Fibroblast of skin of left quadriceps (primary cell): ENCODE measurements around the gene LDLRAP1.

Experiments
- DNase-seq, 2 experiments: peaks; one replicate each; pipeline ENCODE4 v3.0.0-alpha.2; 2013; ENCODE audit warnings: low read depth in 2 of 2

The LDLRAP1 gene

DNA sequence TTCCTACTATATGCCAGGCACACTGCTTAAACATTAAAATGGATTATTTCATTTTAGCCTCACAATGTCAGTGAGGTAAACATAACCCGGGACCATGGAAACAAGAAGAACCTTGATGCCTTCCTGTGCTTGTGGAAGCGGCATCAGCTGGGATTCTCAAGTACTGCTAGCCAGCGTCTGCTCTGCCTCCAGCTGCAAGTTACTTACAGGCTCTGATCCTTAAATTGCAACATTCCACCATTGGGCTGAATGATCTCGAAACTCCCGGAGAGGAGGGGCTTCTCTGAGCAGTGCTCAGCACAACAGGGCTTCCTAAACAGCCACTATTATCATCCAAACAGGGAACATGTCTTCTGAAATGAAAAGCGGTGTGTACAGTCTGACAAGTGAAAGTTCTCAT, 66.5 kb downstream of the LDLRAP1 start:
- DNase-seq = no peak

DNA sequence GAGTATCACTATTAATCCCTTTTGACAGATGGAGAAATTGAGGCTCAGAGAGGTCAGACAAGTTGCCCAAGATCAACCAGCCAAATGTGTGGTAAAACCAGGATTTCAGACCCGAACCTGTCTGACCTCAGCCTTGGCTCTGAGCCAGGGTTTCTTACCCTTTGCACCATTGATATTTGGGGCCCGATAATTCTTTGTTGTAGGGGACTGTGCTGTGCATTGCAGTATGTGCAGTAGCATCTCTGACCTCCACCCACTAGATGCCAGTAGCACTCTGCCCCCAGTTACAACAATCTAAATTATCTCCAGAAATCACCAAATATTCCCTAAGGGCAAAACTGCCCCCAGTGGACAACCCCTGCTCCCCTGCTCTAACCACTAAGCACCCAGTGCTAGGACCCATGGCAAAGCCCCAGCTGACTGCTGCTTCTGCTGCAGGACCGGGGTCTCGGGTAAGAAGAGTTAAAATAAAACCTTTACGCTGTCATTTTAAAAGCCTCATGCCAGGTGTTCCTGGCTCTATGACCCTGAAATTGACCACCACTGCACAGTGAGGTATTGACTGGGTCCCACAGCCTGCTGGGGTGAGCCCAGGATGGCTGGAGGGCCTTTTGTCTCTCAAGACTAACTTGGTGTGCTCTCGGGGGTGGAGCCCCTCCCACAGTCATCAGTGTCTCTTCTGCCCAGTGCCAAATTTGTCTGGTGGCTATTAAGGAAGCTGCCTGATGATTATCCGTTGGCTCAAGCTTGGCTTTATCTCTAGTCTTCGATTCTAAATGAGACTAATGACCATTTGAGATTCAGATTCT, 67.6 kb downstream of the LDLRAP1 start:
- DNase-seq = no peak

DNA sequence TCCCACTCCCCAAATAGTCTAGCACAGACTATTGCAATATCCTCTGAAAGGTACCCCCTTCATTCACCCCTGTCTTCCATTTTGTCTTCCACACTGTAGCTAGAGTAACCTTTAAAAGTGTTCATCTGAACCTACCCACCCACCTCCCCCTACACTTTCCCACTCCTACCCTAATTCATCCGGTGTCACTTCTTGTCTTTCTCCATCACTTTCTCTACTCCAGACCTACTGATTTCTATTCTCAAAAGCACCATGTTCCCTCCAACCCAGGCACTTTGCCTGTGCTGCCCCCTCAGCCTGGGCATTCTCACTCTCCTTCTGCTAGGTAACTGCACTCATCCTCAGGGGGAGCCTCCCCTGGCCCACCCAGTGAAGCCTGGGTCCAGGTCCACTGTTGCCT, 68.4 kb downstream of the LDLRAP1 start:
- no peak for DNase-seq

DNA sequence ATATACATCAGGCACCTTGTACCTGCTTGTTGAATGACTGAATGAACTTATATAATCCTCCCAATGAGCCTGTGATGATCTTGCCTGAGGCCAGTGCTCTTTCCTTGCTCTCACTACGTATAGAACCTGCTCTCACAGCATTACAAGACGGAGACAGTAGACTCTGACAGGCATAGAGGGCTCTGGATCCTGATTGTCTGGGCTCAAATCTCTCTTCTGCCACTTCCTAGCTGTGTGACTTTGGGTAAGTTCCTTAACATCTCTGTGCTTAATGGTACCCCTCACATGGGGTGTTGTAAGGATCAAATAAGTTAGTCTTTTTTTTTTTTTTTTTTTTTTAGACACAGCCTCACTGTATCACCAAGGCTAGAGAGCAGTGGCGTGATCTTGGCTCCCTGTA, 69.0 kb downstream of the LDLRAP1 start:
- no peak for DNase-seq

DNA sequence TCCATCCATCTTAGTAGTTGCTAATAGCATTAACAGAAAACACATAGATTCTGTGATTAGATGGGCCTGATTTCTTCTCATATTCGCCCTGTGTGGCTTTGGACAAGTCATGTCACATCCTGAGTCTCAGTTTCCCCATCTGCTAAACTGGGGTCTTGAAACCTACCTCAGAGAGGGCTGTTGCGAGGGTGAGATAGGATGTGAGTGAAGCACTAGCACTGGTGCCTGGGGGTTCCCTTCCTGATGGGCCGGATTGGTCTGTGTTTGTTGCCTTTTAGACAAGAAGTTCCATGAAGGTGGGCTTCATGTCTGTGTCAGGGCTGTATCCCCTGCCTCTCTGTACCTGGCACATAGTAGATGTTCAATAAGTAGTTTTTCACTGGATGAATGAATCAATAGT, 69.7 kb downstream of the LDLRAP1 start:
- DNase-seq = no peak

DNA sequence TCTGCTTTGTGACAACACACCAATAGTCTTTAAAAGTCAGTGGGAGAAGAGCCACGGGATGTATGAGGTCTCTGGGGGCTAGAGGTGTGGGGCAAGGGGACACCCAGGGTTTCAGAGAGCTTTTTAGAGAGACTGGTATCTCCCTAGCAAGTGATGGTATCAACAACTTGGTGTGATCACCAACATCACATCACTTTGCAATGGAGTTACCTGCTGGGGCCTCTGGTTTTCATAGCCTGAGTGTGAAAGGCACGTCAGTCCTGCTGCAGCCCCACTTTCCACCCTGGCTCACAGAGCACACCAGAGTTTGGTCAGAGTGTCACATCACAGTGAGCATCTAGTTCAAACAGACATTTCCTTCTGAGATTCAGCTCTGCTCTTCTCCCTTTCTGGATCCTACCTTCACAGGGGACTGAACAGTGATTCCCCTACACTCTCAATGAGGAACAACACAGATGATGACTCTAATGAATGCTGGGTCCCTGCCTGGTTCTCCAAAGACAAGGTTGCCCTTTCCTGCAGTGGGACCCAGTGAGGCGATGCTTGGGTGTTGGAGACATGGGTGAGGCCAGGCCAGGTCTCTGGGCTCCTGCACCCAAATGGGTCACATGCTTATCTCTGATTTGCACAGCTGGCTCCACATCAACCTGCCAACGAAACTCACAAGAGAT, 71.2 kb downstream of the LDLRAP1 start:
- DNase-seq = no peak

DNA sequence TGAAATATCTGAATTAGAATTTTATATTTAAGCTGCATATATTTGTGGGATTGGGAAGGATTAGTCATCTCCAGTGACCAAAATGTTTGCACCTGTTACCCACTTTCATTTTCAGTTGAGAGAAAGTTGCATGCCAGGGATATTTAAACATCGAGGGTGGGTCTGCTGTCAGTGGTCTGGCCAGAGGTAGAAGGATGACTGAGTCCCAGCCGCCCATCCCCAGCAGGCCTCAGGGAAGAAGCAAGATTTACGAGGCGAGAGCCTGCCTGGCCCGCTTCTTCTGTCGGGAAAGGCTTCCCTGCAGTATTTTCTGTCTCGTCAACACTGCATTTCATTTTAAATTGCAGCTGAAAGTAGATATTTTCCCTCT, 71.8 kb downstream of the LDLRAP1 start:
- DNase-seq = no peak

DNA sequence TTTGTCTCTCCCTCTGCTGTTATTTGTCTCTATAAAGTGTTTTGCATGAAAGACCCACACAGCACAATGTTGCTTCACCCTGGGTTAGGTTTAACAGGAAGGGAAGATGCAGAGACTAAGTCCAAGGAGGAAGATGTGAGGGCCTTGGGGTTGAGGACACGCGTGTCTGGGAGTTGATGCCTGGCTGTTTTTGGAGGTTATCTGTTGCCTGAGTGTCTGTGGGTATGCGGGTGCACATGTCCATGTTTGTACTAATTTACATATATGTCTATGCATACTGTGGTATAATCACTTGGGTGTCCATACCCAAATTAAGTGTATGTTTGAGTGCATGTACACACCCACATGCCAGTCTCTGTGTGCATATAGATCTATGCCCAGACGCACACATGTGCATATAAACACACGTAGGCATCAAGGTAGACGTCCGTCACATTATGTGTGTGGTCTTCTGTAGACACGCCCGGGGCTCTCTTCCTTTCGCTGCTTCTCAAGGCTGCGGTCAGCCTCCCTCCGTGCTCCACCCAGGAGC, 72.2 kb downstream of the LDLRAP1 start:
- DNase-seq = no peak

DNA sequence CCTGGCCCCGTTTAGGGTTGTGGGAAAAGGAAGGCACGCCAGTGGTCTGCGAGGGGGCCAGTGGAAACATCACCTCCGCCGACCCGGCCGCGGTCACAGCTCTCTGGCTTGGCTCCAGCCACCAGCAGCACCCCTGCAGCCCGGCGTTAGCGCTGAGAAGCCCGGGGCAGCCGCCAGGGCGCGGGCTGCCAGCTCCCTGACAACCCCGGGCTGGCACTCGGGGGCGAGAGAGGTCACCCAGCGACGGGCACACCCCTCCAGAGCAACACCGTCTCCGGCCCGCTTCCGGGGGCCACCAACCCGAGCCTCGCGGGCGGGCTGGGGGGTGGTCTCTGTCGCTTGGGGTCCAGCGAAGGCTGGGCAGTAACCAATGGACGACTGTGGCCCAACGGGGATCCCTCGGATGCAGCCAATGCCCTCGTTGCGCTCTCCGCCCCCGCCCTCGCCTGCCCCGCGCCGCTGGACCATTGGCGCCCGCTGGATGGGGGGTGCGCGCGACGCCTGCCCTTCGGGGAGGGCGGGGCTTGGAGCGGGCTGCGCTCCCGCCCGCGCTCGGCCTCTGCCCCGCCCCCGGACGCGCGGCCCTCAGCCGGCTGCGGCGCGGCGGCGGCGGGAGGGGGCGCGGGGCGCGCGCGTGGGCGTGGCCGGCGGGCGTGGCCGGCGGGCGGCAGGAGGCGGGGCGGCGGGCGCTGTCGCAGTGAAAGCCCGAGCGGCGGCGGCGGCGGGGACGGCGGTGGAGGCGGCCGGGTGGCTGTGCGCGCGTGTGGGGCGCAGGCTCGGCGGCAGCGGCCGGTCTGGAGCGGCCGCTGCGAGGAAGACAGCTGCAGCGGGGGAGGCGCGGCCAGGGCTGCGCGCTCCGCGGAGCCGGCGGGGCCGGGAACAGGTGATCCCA, 72.9 kb downstream of the LDLRAP1 start, which contains the start of gene MAN1C1:
MAN1C1 (plus strand) TSS at position 697 of the 892 bp plus-strand sequence. CDS start 1,007 bp downstream, outside the sequence.
- peak; percentile 22 to 36 for DNase-seq

DNA sequence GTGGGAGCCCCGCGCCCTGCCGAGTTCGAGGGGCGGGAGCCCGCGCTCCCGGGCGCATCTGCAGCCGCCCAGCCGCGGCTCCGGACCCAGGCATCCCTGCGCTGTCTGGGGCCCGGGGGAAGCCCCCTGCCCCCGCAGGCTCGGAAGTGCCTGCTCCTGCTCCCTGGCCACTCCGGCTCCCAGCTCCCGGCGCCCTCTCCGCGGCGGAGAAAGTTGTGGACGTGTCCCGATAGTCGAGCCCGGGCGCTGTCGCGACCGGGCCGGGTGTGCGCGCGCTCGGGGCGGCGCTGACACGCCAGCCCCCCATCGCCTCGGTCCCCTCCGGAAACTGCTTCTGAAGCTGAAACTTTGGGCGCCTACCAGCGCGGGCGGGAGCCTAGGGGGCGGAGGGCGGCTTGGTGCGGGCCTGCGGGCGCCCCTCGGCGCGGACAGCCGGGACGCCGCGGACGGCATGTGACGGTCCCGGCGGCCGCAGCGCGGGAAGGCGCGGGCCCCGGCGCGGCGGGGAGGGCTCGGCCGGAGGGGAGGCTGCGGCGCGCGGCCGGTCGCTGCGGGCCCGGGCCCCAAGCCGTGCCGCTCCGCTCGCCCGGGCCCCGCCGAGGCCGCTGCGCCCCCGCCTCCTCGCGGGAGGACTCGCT, 73.7 kb downstream of the LDLRAP1 start:
- DNase-seq = no peak

DNA sequence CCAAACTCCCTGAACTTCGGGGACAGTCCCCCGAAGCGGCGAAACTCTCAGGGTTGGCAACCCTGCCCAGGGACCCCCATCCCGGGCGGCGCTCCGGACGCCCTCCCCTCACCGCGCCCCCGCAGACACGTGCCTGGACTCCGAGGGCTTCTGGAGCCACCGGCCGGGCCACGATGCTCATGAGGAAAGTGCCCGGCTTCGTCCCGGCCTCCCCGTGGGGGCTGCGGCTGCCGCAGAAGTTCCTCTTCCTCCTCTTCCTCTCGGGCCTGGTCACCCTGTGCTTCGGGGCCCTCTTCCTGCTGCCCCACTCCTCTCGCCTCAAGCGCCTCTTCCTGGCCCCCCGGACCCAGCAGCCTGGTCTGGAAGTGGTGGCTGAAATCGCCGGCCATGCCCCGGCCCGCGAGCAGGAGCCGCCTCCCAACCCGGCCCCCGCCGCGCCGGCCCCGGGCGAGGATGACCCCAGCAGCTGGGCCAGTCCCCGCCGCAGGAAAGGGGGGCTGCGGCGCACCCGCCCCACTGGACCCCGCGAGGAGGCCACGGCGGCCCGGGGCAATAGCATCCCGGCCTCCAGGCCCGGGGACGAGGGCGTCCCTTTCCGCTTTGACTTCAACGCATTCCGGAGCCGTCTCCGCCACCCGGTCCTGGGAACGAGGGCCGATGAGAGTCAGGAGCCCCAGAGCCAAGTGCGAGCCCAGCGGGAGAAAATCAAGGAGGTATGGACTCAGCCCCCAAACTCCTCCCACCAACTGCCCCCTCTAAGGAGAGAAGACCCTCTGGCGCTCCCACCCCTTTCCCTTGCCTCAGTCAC, 74.4 kb downstream of the LDLRAP1 start:
- DNase-seq = no peak

DNA sequence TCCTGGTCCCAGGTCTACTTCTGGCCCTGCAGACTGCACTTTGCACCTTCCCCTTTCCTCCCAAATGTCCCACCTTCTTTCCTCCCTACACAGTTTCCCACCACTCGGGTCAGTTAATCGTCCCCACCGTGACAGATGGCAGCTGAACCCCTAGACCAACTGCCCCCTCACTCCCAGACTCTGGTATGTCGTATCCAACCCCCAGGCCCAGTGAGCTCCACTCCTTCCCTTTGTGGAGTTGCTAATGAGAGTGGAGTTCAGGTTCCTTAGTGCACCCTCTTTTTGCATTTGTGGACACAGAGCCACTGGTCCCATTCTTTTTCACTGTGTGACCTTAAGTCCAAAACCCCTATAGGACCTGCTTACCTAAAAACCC, 75.0 kb downstream of the LDLRAP1 start:
- no peak for DNase-seq
